NAMALWA (cell line): Measurements from ENCODE around the gene CNPY1.

Source experiments
- DNase-seq: peaks from one replicate; pipeline ENCODE4 v3.0.0-alpha.2; 2015; ENCODE audit warnings: low spot score

The CNPY1 gene

GRCh38 chr7:155466142-155466813, 80.1 kb downstream of the CNPY1 start:
- no peak for DNase-seq

- DNase-seq = no peak
These were observed 80.6 kb downstream of the CNPY1 start for GRCh38 chr7:155465761-155466141.

GRCh38 chr7:155464948-155465739, 81.2 kb downstream of the CNPY1 start:
- no peak for DNase-seq

- DNase-seq = no peak
These were observed 82.2 kb downstream of the CNPY1 start for GRCh38 chr7:155464183-155464582.

GRCh38 chr7:155463114-155463811, 83.1 kb downstream of the CNPY1 start:
- no peak for DNase-seq

- DNase-seq = no peak
These were observed 84.1 kb downstream of the CNPY1 start for GRCh38 chr7:155462163-155462735.

- no peak for DNase-seq
These were observed 84.7 kb downstream of the CNPY1 start for GRCh38 chr7:155461631-155462030.

- no peak for DNase-seq
These were observed 85.3 kb downstream of the CNPY1 start for GRCh38 chr7:155460926-155461613.

GRCh38 chr7:155459700-155460461, 86.5 kb downstream of the CNPY1 start:
- no peak for DNase-seq

GRCh38 chr7:155458878-155459699, 87.3 kb downstream of the CNPY1 start:
- DNase-seq = no peak

GRCh38 chr7:155458111-155458877, 88.1 kb downstream of the CNPY1 start, which contains the start of gene EN2:
Gene EN2, plus strand, starts transcription at chr7:155458129. Its CDS starts 249 bp downstream, at chr7:155458378.
- no peak for DNase-seq

GRCh38 chr7:155457544-155458110, 88.7 kb downstream of the CNPY1 start:
- no peak for DNase-seq

- DNase-seq = no peak
These were observed 89.4 kb downstream of the CNPY1 start for GRCh38 chr7:155456738-155457543.

- no peak for DNase-seq
These were observed 90.3 kb downstream of the CNPY1 start for GRCh38 chr7:155455776-155456737.

GRCh38 chr7:155455132-155455693, 91.1 kb downstream of the CNPY1 start:
- no peak for DNase-seq
